Measurements from ENCODE around the gene MARCHF3.
"Not testable (repeated sequence)": the region's sequence is repeated elsewhere in the genome, so short reads cannot be mapped to it uniquely, and the experiment has no call there.

MARCHF3 gene

GRCh38 chr5:126863402-126863801 lies 167.0 kb downstream of the MARCHF3 start:
- H3K9me3 ChIP-seq (ENCODE audit: severe bottlenecking), result no peaks in the 10 kb centered on the region
- no peak for TF ChIP-seq CTCF (IDR thresholded peaks at IDR 0.05; ENCODE audit: low read depth, low read length)
- H3K4me3 ChIP-seq (ENCODE audit: low read depth, low read length), result no peak overlapping the region
- no peak overlapping the region for H3K27ac ChIP-seq
- no peak for DNase-seq
- no peaks in the 10 kb centered on the region for H3K36me3 ChIP-seq
- no peaks in the 10 kb centered on the region for H3K27me3 ChIP-seq (ENCODE audit: insufficient read depth, low read depth, severe bottlenecking)

GRCh38 chr5:126858441-126858840 lies 171.9 kb downstream of the MARCHF3 start:
- no peak overlapping the region for H3K27ac ChIP-seq
- no peaks in the 10 kb centered on the region for H3K9me3 ChIP-seq (ENCODE audit: severe bottlenecking)
- H3K36me3 ChIP-seq, result no peaks in the 10 kb centered on the region
- H3K27me3 ChIP-seq (ENCODE audit: insufficient read depth, low read depth, severe bottlenecking), result no peaks in the 10 kb centered on the region
- H3K4me3 ChIP-seq (ENCODE audit: low read depth, low read length), result no peak overlapping the region
- no peak for TF ChIP-seq CTCF (IDR thresholded peaks at IDR 0.05; ENCODE audit: low read depth, low read length)
- DNase-seq, result no peak

GRCh38 chr5:126857472-126858410 lies 172.6 kb downstream of the MARCHF3 start:
- no peak for DNase-seq

GRCh38 chr5:126855266-126855665 lies 175.1 kb downstream of the MARCHF3 start:
- no peak for TF ChIP-seq CTCF (IDR thresholded peaks at IDR 0.05; ENCODE audit: low read depth, low read length)
- Histone ChIP-seq H3K4me3 (ENCODE audit: low read depth, low read length) (no peak overlapping the region), H3K27ac (no peak overlapping the region), H3K9me3 (ENCODE audit: severe bottlenecking) (no peaks in the 10 kb centered on the region), H3K36me3 (no peaks in the 10 kb centered on the region), H3K27me3 (ENCODE audit: insufficient read depth, low read depth, severe bottlenecking) (no peaks in the 10 kb centered on the region)
- DNase-seq, result no peak

More at GRCh38 chr5:126857472-126858410, 172.6 kb downstream of the MARCHF3 start:
- Histone ChIP-seq H3K4me3 (ENCODE audit: low read depth, low read length) (no peak overlapping the region), H3K27ac (no peak overlapping the region), H3K36me3 (no peaks in the 10 kb centered on the region), H3K27me3 (ENCODE audit: insufficient read depth, low read depth, severe bottlenecking) (no peaks in the 10 kb centered on the region), H3K9me3 (ENCODE audit: severe bottlenecking) (no peaks in the 10 kb centered on the region)
- TF ChIP-seq CTCF (IDR thresholded peaks at IDR 0.05; ENCODE audit: low read depth, low read length), result no peak

GRCh38 chr5:126854526-126855110 lies 175.7 kb downstream of the MARCHF3 start:
- Histone ChIP-seq H3K4me3 (ENCODE audit: low read depth, low read length) (no peak overlapping the region), H3K36me3 (no peaks in the 10 kb centered on the region), H3K27ac (no peak overlapping the region), H3K27me3 (ENCODE audit: insufficient read depth, low read depth, severe bottlenecking) (no peaks in the 10 kb centered on the region), H3K9me3 (ENCODE audit: severe bottlenecking) (no peaks in the 10 kb centered on the region)
- no peak for TF ChIP-seq CTCF (IDR thresholded peaks at IDR 0.05; ENCODE audit: low read depth, low read length)
- DNase-seq, result no peak

- DNase-seq; H3K36me3 ChIP-seq; H3K27ac ChIP-seq; H3K27me3 ChIP-seq (ENCODE audit: insufficient read depth, low read depth, severe bottlenecking); H3K9me3 ChIP-seq (ENCODE audit: severe bottlenecking); H3K4me3 ChIP-seq (ENCODE audit: low read depth, low read length): not testable (repeated sequence)
These were observed 176.6 kb downstream of the MARCHF3 start for GRCh38 chr5:126853541-126854307.

Measured in WERI-Rb-1 (cell line).